ENCODE data around the gene STARD4. TPM values are rescaled to one million over a fixed set of nuclear protein-coding genes. Genes with fewer than 3 reads are reported as not detected.

The STARD4 gene
- total RNA-seq, 2 experiments from 2014 or later, result 71.8 to 74.9 TPM

DNA sequence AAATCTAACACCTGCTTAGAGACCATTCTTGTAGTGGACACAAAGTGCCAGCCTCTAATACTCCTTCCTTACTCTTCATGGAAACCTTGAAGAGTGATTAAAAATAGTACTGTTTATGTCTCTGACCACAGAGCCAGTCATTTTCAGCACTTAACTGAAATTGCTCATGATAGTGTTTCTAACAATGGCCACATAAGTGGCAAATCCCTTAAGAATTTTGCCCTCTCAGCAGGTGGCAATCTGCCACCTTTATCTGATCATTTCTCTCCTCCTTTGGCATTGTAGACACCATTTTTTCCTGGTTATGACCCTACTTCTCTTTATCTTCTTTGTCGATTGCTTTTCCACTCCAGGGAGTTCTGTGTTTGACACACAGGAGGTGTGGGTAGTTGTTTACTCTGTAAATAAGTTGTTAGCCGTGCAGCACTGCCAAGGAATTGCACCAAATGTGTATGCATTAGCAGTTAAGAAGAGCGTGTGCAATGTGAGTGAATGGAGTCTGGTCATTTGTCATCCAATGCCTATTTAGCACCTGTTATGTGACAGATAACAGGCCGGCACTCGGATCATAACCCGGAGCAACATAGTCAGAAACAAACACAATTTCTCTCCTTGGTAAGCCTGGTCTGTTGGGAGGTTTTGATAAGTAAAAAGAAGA lies 36.8 kb upstream of the STARD4 start:
- Mint-ChIP-seq H3K27me3 (peaks cover 7% of the 10 kb centered on the region), H3K4me3 (no peak overlapping the region), H3K27ac (no peak overlapping the region), H3K36me3 (ENCODE audit: low read depth) (no peaks in the 10 kb centered on the region), H3K4me1 (peaks cover 15% of the 10 kb centered on the region), H3K9me3 (no peaks in the 10 kb centered on the region)
- CTCF ChIA-PET, result interaction anchor here (1.2 to 1.7 kb wide), 2 partner anchors 17 to 597 kb away, joined by 3 to 4 read pairs; no protein-coding TSS in a partner anchor
- POLR2A ChIA-PET, result no interaction called here
- DNase-seq, result no peak

DNA sequence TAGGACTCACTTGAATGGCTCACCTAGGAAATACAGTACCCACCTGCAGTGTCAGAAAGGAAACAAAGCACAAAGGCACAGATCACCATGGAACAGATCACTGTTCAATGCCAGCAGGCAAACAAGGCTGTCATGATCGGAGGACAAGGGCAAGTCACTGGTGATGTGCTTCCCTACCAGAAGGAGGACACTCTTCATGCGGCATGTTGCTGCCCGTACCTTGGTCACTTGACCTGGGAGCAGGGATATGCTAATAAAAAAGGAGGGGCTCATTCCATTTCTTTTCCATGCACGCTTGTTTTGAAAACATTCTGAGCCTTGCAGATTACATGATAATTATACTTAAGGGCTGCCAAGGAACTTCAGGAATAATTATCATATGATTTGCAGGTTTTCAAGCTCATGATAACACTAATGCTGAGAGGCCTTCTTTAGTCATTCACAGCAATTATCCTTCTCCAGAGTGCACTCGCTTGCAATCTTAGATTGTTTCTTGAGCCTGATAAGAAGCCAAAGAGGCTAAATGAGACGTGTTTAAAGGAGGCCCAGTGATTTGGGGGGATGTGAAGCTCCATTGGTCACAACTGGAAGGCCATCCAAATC lies 36.1 kb upstream of the STARD4 start:
- Mint-ChIP-seq H3K27me3 (peaks cover 7% of the 10 kb centered on the region), H3K9me3 (no peaks in the 10 kb centered on the region), H3K27ac (no peak overlapping the region), H3K4me3 (no peak overlapping the region), H3K4me1 (peaks cover 15% of the 10 kb centered on the region), H3K36me3 (ENCODE audit: low read depth) (no peaks in the 10 kb centered on the region)
- no peak for DNase-seq
- ChIA-PET POLR2A (no interaction called here), CTCF (interaction anchor here (1.2 to 1.7 kb wide), 2 partner anchors 17 to 598 kb away, joined by 3 to 4 read pairs; no protein-coding TSS in a partner anchor)

DNA sequence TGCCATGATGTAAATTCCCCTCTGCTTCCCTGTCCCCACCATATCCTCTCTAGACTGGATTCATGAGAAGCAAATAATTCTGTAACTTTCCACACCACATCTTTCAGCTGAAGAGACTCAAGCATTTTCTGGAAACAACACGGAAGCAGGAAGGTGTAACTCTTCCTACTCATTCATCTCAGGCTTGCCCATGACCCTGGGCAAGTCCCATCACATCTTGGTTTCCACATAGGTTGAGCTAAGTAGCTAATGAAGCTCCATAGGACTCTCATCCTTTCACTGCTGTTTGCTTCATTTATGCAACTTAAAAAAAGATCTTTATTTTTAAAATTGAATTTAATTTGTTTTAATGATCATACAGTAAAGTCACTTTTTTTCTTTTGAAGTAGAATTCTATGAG lies 32.7 kb upstream of the STARD4 start:
- Mint-ChIP-seq H3K4me3 (no peak overlapping the region), H3K9me3 (no peaks in the 10 kb centered on the region), H3K4me1 (no peaks in the 10 kb centered on the region), H3K36me3 (ENCODE audit: low read depth) (no peaks in the 10 kb centered on the region), H3K27ac (no peak overlapping the region), H3K27me3 (peaks cover 24% of the 10 kb centered on the region)
- ChIA-PET POLR2A (no interaction called here), CTCF (no interaction called here)
- DNase-seq, result no peak

DNA sequence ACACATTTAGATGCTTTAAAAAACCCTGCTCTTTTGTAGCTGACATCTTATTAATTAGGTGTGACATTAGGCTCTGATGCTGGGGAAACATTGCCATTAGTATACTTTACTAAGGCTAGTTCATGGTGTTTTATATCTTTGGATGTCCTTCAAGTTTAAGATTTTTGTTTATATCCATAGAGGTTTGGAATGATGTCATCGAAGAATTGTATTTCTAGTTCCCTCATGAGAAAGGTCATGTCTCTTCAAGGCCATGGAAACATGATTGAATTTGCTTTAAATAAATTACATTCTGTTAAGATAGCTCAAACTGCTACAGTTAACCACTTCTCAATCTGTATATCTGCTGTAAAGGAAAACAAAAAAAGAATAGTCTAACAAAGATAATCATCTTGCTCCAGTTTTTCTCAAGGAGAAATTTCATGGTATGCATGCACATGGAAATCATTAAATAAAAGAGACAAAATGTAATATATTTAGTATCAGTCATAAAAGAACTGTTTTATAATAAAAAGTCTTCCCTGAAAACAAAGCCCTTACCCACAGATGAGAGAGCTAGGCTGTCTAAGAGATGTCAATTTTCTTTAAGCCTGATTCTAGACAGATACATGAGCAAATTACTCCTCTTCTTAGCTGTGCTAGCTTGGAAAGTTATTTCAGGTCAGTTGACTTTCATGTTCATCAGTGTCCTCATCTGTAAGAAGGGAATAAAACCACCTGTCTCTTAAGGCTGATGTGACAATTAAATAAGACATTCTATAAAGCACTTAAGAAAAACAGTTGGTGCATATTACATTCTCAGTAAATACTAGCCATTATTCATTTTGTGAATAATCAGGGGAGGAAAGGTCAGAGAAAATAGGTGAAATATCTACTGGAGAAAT lies 25.0 kb upstream of the STARD4 start:
- H3K4me1 Mint-ChIP-seq, result no peaks in the 10 kb centered on the region
- peaks cover 6% of the 10 kb centered on the region for H3K36me3 Mint-ChIP-seq (ENCODE audit: low read depth)
- DNase-seq, result no peak
- CTCF ChIA-PET, result interaction anchor here (0.7 to 1.1 kb wide), 3 partner anchors 13 to 259 kb away, joined by 3 to 4 read pairs (median 4); no protein-coding TSS in a partner anchor
- POLR2A ChIA-PET, result no interaction called here
- peaks cover 3% of the 10 kb centered on the region for H3K9me3 Mint-ChIP-seq
- no peak overlapping the region for H3K27ac Mint-ChIP-seq
- peaks cover 43% of the 10 kb centered on the region for H3K27me3 Mint-ChIP-seq
- H3K4me3 Mint-ChIP-seq, result no peak overlapping the region

DNA sequence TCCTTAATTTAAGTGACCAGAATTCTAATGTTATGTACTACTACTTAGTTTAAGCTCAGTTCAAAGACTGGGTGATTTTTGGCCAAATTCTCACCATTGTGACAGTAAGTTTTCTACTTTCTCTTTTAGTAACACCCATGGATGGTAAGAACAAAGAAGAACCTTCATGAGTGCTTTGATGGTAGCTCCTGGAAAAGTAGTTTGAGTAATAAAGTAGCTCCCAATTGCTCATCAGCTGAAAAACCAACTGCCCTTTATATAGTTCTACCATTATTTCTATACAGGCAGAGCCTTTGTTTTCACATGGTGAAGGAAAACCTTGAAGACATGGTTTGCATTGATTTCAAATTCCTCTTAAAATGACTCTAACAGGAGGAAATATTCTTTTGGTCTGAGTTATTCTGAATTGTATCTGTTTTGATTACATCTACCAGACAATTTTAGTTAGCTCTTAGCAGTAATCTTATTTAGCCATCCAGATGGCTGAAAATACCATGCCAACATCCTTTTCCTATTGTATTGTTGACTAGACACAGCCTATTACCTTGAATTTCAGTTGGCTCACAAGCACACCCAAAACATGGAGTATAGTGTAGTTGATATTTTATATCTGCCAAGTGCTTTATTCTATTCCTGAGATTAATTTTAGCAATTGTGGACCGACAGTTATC lies 23.7 kb upstream of the STARD4 start:
- no peak for DNase-seq
- no peak overlapping the region for H3K27ac Mint-ChIP-seq
- no peak overlapping the region for H3K4me3 Mint-ChIP-seq
- POLR2A ChIA-PET, result no interaction called here
- H3K27me3 Mint-ChIP-seq, result peaks cover 36% of the 10 kb centered on the region
- CTCF ChIA-PET, result interaction anchor here (0.6 to 1.2 kb wide), 3 partner anchors 14 to 26 kb away, joined by 3 read pairs; no protein-coding TSS in a partner anchor
- H3K9me3 Mint-ChIP-seq, result peaks cover 3% of the 10 kb centered on the region
- peaks cover 6% of the 10 kb centered on the region for H3K36me3 Mint-ChIP-seq (ENCODE audit: low read depth)
- peaks cover 5% of the 10 kb centered on the region for H3K4me1 Mint-ChIP-seq

DNA sequence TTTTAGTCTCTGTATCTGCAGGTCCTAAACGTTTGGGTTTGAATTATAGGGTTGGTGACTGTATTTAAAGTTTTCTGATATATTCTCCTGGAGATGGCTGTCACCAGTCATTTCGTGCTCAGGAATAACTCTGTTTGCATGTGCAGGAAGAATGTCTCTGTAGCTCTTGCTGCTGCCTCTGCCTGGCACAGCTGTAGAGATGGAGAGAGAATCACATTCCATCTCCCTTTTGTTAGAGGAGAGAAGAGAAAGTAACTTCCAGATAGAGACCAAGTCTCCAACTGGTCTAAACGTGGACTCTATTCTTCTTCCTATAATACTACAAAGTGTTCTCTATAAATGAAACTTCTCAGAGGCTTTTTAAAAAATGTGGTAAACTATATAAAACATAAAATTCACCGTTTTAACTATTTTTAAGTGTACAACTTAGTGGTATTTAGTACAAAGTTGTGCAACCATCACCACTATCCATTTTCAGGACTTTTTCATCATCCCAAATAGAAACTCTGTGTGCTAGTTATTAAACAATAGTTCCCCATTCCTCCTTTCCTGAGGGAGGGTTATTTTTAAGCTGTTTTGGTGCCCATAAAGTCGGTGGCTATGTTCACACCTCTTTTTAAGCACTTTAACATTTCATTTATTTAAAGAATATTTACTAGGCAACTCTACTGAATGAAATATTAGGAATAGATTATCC lies 20.7 kb upstream of the STARD4 start:
- Mint-ChIP-seq H3K27ac (no peak overlapping the region), H3K27me3 (peaks cover 17% of the 10 kb centered on the region), H3K36me3 (ENCODE audit: low read depth) (peaks cover 10% of the 10 kb centered on the region), H3K4me1 (peaks cover 21% of the 10 kb centered on the region), H3K4me3 (no peak overlapping the region), H3K9me3 (peaks cover 3% of the 10 kb centered on the region)
- POLR2A ChIA-PET, result no interaction called here
- CTCF ChIA-PET, result interaction anchor here (1.4 kb wide), 1 partner anchor 18 kb away, joined by 6 read pairs; no protein-coding TSS in a partner anchor
- no peak for DNase-seq

DNA sequence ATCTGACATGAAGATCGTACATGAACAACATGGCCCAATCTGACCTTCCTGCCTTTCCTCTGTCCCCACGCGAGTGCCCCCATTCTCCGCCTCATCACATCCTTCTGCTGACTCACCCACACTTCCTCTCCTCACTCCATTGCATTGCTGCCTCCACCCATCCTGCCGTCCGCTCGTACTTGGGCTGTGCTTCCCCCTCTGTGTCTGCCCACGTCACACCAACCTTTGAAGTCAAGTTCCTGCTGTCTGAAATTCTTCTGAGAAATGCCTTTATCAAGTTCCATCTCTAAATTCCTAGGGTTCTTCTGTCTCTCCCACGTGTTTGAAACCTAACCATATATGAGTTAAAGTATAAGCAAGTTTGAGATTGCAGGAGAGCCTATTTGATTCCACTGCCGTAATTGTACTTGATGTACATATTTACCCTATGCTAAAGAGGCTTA lies 18.0 kb upstream of the STARD4 start:
- peak overlapping the region; percentile 25 for H3K4me3 Mint-ChIP-seq
- H3K27ac Mint-ChIP-seq, result peak overlapping the region; percentile 79
- peaks cover 10% of the 10 kb centered on the region for H3K36me3 Mint-ChIP-seq (ENCODE audit: low read depth)
- peaks cover 6% of the 10 kb centered on the region for H3K27me3 Mint-ChIP-seq
- CTCF ChIA-PET, result interaction anchor here (1.5 to 3.2 kb wide), 6 partner anchors 18 to 631 kb away, joined by 3 to 21 read pairs (median 10); partner anchors contain the start of gene STARD4
- POLR2A ChIA-PET, result interaction anchor here (2.7 kb wide), 1 partner anchor 18 kb away, joined by 26 read pairs; the partner anchor contains the start of gene STARD4
- DNase-seq, result peak; percentile 89
- H3K4me1 Mint-ChIP-seq, result peaks cover 21% of the 10 kb centered on the region
- peaks cover 3% of the 10 kb centered on the region for H3K9me3 Mint-ChIP-seq

DNA sequence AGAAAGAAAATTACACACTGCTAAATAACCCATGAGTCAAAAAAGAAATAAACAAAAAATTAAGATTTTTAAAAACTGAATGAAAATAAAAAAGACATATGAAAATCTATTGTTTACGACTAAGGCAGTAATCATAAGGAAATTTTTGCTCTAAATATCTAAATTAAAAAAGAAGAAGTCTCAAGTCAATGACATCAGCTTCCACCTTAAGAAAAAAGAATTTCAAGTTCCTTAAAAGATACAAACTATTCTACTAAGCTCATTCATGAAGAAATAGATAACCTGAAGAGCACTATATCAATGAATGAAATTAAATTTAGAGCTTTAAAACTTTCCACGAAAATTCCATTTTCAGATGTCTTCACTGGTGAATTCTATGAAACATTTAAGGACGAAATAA lies 15.7 kb upstream of the STARD4 start:
- peaks cover 2% of the 10 kb centered on the region for H3K27me3 Mint-ChIP-seq

DNA sequence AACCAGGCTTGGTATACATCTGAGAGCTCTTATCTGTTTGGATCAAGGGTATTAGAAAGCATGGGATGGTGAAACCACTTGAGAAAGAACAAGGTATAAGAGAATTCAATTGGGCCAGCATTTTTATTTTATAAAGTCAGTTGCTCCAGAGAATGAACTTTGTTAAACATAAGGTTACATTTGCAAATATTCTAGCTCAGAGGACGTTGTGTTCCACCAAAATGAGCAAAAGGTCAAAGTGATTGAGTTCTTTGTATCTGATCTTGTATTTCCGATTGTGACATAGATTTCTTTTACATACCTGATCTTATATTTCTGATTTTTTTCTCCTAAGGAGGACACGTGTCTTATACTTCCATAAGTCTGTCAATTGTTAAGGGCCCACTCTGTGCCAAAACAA lies 8.6 kb upstream of the STARD4 start:
- Mint-ChIP-seq H3K27ac (no peak overlapping the region), H3K36me3 (ENCODE audit: low read depth) (no peaks in the 10 kb centered on the region), H3K4me3 (no peak overlapping the region), H3K27me3 (peaks cover 12% of the 10 kb centered on the region), H3K4me1 (no peaks in the 10 kb centered on the region), H3K9me3 (no peaks in the 10 kb centered on the region)
- CTCF ChIA-PET, result interaction anchor here (0.8 to 3.1 kb wide), 3 partner anchors 11 to 413 kb away, joined by 3 to 14 read pairs (median 7); no protein-coding TSS in a partner anchor
- no peak for DNase-seq
- POLR2A ChIA-PET, result interaction anchor here (1.3 kb wide), 1 partner anchor 9 kb away, joined by 3 read pairs; no protein-coding TSS in a partner anchor

More for the DNA sequence above, 15.7 kb upstream of the STARD4 start:
- ChIA-PET CTCF (no interaction called here), POLR2A (no interaction called here)
- Mint-ChIP-seq H3K27ac (no peak overlapping the region), H3K36me3 (ENCODE audit: low read depth) (peaks cover 4% of the 10 kb centered on the region), H3K4me1 (peaks cover 21% of the 10 kb centered on the region), H3K9me3 (no peaks in the 10 kb centered on the region), H3K4me3 (no peak overlapping the region)
- no peak for DNase-seq

DNA sequence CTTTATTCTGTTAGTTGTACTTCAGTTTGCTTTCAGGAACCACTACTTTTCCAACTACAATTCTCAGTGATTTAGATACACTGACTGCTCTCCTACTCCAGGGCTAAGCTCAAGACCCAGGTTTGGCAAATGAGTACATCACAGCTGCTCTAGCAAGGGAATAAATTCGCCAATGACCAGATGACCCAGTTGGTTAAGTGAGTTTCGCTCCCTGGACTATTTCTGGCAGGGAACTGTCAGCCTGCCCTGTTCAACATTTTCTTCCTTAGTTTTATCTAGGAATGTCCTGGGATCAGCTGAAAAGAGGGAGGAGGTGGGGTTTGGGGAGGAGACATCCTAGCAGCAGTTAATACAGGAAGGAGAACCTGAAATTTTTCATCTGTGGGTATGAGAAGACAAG lies 6.4 kb upstream of the STARD4 start:
- H3K9me3 Mint-ChIP-seq, result no peaks in the 10 kb centered on the region
- peaks cover 3% of the 10 kb centered on the region for H3K4me1 Mint-ChIP-seq
- DNase-seq, result no peak
- CTCF ChIA-PET, result interaction anchor here (0.8 kb wide), 1 partner anchor 13 kb away, joined by 5 read pairs; no protein-coding TSS in a partner anchor
- H3K27ac Mint-ChIP-seq, result no peak overlapping the region
- H3K36me3 Mint-ChIP-seq (ENCODE audit: low read depth), result no peaks in the 10 kb centered on the region
- H3K4me3 Mint-ChIP-seq, result no peak overlapping the region
- POLR2A ChIA-PET, result no interaction called here
- peaks cover 10% of the 10 kb centered on the region for H3K27me3 Mint-ChIP-seq

DNA sequence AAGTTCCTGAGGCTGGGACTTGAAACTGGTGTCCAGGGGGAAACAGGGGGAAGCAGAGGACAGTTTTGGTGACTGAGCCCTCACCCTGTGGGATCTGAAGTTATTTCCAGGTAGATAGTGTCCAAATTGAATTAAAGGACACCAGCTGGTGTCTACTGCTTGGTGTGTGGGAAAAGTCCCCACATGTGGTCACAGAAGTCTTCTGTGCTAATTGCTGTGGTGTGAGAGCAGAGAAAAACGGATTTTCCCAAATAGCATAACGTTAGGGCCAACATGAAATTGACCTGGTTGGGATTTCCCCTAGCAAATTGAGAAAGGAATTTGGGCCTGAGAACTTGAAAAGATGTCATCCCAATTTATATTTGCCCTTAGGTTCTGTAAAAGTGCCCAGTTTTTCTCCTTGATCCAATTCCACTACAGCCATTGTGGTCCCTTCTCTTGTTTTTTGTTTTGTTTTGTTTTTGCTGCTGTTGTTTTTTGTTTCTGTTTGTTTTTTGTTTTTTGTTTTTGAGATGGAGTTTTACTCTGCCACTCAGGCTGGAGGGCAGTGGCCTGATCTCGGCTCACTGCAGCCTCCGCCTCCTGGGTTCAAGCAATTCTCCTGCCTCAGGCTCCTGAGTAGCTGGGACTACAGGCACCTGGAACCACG lies 5.6 kb upstream of the STARD4 start:
- H3K9me3 Mint-ChIP-seq, result no peaks in the 10 kb centered on the region
- no peak overlapping the region for H3K4me3 Mint-ChIP-seq
- ChIA-PET CTCF (interaction anchor here (1.9 kb wide), 1 partner anchor 13 kb away, joined by 6 read pairs; no protein-coding TSS in a partner anchor), POLR2A (no interaction called here)
- peaks cover 9% of the 10 kb centered on the region for H3K4me1 Mint-ChIP-seq
- DNase-seq, result no peak
- no peaks in the 10 kb centered on the region for H3K36me3 Mint-ChIP-seq (ENCODE audit: low read depth)
- H3K27me3 Mint-ChIP-seq, result peaks cover 10% of the 10 kb centered on the region
- no peak overlapping the region for H3K27ac Mint-ChIP-seq
